GM12891 (cell line): ENCODE results near the gene TOP1.

Experiments
- PAX5 ChIP-seq: IDR thresholded peaks from 2 replicates; pipeline ENCODE4 v1.6.1; 2011; ENCODE audit warnings: low read length, moderate library complexity, mild to moderate bottlenecking; ENCODE audit not compliant: insufficient read depth, severe bottlenecking
- POLR2A ChIP-seq: IDR thresholded peaks from 2 replicates; pipeline ENCODE4 v1.6.1; 2011; ENCODE audit warnings: low read depth, low read length, control low read depth
- POLR2AphosphoS5 ChIP-seq: IDR thresholded peaks from 2 replicates; pipeline ENCODE4 v1.6.1; 2011; ENCODE audit warnings: low read depth, low read length, control low read depth
- POU2F2 ChIP-seq: IDR thresholded peaks from 2 replicates; pipeline ENCODE4 v1.6.1; 2011; ENCODE audit warnings: low read depth, mild to moderate bottlenecking, control low read depth, low read length, moderate library complexity
- SPI1 ChIP-seq: IDR thresholded peaks from 2 replicates; pipeline ENCODE4 v1.6.1; 2011; ENCODE audit warnings: low read depth, low read length, control low read depth
- TAF1 ChIP-seq: IDR thresholded peaks from 2 replicates; pipeline ENCODE4 v1.6.1; 2011; ENCODE audit warnings: low read depth, low read length, control low read depth

DNA sequence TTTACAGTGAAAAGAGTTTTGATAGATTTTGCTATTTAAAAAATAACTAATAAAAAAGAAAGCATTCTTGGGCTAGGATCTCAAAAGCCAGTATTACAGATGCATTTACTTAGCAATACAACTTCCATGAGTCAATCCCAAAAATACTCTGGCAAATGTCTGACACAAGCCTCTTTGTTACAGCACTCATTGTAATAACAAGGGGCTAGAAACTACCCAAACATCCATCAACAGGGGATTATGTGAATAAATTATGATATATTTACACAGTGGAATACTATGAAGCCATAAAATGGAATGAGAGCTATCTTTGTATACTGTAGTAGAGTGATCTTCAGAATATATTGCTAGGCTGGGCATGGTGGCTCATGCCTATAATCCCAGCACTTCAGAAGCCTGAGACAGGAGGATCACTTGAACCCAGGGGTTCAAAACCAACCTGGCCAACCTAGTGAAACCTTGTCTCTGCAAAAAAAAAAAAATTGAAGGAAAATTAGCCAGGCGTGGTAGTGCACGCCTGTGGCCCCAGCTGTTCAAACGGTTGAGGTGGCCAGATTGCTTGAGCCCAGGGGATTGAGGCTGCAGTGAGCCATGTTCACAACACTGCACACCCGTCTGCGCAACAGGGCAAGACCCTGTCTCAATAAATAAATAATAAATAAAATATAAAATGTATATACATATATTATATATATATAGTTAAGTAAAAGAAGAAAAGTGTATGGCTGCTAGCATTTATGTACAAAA lies 34.7 kb upstream of the TOP1 start:
- no peak for TF ChIP-seq POLR2AphosphoS5
- no peak for TF ChIP-seq TAF1
- TF ChIP-seq POLR2A = no peak
- TF ChIP-seq POU2F2 = no peak
- TF ChIP-seq PAX5 = no peak
- no peak for TF ChIP-seq SPI1
